Astrocyte (in vitro differentiated cells and primary cell): Measurements from ENCODE around the gene KMT2C.

Experiments used
- EZH2 ChIP-seq: IDR thresholded peaks from 2 replicates; pipeline ENCODE4 v1.6.1; 2012; ENCODE audit warnings: mild to moderate bottlenecking, low read length, inconsistent platforms; ENCODE audit not compliant: insufficient read depth
- TF ChIP-seq, protein P1 (sequence below): IDR thresholded peaks from 2 replicates; pipeline ENCODE4 v1.5.1; 2011; ENCODE audit warnings: low read depth, mild to moderate bottlenecking, inconsistent platforms, low read length, moderate library complexity; ENCODE audit not compliant: insufficient read depth

DNA sequence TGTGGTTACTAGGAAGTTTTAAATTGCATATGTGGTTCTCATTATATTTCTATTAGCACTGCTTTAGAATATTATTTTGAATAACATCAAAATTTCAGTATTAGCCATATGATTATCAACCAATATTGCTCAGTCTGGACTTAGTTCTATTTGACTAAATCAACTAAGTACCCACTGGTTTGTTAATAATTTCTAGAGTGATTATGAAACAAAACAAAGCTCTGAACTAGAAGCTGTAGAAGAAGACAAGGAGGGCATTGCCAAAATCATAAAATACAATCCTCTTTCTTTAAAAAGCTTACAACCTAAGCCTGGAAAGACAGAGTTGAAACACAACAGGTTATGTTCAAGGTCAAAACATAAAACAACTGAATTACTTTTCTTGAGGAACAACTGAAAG is 204.7 kb downstream of the KMT2C start:
- TF ChIP-seq, protein P1, sequence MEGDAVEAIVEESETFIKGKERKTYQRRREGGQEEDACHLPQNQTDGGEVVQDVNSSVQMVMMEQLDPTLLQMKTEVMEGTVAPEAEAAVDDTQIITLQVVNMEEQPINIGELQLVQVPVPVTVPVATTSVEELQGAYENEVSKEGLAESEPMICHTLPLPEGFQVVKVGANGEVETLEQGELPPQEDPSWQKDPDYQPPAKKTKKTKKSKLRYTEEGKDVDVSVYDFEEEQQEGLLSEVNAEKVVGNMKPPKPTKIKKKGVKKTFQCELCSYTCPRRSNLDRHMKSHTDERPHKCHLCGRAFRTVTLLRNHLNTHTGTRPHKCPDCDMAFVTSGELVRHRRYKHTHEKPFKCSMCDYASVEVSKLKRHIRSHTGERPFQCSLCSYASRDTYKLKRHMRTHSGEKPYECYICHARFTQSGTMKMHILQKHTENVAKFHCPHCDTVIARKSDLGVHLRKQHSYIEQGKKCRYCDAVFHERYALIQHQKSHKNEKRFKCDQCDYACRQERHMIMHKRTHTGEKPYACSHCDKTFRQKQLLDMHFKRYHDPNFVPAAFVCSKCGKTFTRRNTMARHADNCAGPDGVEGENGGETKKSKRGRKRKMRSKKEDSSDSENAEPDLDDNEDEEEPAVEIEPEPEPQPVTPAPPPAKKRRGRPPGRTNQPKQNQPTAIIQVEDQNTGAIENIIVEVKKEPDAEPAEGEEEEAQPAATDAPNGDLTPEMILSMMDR: no peak
- no peak for TF ChIP-seq EZH2
